T-helper 9 cell (primary cell): ENCODE results near the gene SLC16A1.
"Not testable (repeated sequence)": the region's sequence is repeated elsewhere in the genome, so short reads cannot be mapped to it uniquely, and the experiment has no call there.

Experiments
- DNase-seq: peaks from one replicate; pipeline ENCODE4 v3.0.0-alpha.2; 2020

Gene SLC16A1

DNA sequence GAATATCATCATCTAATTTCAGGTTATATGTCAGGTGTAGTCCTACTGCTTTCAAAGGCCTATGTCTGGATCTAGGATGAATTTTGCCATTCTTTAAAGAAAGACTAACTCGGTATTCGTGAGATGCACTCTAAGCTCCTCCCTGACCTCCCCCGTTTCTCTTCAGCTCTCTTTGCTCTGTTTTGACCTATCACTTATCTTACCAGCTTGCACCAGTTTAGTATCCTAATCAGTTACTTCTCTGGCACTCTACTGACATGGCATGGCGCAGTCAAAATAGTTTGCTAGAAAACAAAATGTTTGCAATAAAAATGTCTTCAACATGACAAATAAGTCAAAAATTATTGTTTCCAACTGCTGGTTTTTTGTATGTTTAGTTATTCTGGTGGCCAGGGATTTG, 8.4 kb upstream of the SLC16A1 start:
- DNase-seq, result no peak

DNA sequence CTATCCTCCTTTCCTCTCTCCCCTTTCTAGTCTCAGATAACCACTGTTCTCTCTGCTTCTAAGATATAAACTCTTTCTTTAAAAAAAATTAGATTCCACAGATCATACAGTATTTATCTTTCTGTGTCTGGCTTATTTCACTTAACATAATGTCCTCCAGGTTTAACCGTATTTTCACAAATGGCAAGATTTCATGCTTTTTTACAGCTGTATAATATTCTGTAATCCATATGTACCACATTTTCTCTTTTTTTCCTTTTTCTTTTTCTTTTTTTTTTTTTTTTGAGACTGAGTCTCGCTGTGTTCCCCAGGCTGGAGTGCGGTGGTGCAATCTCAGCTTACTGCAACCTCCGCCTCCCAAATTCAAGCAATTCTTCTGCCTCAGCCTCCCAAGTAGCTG, 5.1 kb upstream of the SLC16A1 start:
- no peak for DNase-seq

DNA sequence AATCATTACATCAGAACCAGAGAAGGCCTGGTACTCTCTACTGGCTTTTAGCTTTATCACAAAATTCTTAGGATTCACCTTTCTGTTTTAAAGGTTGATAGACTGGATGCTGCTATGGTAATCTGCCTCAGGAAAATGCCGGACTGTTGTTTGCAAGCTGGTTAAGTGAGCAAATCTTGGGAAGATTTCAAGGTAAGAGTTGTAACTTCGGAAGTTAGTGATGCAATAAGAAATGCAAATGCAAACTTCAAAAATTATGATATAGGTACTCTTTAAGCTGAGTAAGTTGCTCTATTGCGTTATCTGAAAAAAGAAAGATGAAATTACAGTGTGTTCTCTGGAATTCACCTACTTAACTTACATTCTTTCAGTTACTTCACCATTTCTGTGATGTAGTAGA, 4.4 kb upstream of the SLC16A1 start:
- DNase-seq, result no peak

DNA sequence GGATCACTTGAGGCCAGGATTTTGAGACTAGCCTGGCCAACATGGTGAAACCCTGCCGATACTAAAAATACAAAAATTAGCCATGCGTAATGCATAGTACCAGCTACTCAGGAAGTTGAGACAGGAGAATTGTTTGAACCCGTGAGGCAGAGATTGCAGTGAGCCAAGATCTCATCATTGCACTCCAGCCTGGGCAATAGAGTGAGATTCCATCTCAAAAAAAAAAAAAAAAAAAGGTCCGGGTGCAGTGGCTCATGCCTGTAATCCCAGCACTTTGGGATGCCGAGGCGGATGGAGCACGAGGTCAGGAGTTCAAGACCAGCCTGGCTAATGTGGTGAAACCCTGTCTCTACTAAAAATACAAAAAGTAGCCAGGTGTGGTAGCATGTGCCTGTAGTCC, 2.2 kb upstream of the SLC16A1 start:
- not testable (repeated sequence) for DNase-seq

- DNase-seq, result peak; percentile 6
These were observed 1.3 kb upstream of the SLC16A1 start for GRCh38 chr1:112957133-112957812.

DNA sequence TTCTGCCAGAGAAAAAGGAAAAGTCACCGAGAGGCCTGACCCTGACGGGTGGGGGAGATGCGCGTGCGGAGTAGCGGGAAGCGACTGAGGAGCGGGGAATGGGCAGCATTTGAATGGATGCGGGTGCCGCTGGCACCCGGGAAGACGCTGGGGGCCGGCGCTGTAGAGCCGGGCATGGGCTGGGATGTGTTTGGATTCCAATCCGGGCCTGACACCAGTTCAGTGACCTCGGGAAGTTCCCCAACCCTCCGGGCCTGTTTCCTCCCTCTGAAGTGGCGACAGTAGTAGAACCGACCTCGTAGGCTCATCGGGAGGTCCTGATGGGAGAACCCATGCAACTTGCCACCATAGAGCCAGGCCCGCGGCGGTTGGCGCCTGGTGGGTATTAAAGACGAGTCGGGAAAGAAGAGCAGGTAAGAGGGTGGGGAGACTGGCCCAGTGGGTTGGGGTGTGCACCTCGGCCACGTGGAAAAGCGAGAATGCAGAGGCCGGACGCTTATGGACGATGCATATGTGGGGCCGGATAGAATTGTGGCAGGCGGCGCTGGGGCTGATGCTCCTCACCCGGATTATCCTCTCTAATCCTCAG, 642 bp upstream of the SLC16A1 start:
- peak; percentile 16 for DNase-seq

- peak; percentile 29 for DNase-seq
These were observed 837 bp downstream of the SLC16A1 start for GRCh38 chr1:112954945-112955772.

- no peak for DNase-seq
These were observed 1.9 kb downstream of the SLC16A1 start for GRCh38 chr1:112954017-112954650.

DNA sequence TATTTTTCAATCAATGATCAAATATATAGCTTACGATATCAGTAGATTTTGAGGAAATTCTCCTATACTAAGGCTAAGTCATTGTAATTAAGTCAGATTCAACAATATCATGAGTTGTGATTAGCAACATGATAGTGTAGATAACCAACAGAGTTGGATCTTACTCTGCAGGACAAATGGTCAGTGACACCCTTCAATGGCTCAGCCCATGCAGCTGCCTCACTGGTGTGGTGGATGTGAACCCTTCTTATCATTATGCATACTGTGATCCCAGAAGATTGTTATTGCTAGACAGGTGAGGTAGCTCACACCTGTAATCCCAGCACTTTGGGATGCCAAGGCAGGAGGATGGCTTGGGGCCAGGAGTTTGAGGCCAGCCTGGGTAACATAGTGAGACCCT, 5.6 kb downstream of the SLC16A1 start:
- DNase-seq, result no peak

GRCh38 chr1:112946683-112947082, 9.3 kb downstream of the SLC16A1 start:
- DNase-seq, result no peak

DNA sequence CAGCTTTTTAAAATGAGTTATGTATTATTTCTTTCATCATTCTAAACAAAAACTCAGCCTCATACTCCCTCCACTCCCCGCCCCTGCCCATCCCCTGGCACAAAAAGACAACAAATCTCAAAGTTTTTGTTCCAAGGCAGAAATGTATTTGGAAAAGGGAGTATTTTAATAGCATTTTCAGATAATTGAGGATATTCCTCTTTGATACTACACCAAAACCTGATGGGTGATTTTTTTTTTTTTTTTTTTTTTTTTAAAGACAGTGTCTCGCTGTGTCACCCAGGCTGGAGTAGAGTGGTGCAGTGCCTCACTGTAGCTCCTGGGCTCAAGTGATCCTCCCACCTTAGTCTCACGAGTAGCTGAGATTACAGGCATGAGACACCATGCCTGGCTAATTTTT, 16.2 kb downstream of the SLC16A1 start:
- DNase-seq, result no peak

GRCh38 chr1:112938210-112938609, 17.8 kb downstream of the SLC16A1 start:
- DNase-seq, result no peak

DNA sequence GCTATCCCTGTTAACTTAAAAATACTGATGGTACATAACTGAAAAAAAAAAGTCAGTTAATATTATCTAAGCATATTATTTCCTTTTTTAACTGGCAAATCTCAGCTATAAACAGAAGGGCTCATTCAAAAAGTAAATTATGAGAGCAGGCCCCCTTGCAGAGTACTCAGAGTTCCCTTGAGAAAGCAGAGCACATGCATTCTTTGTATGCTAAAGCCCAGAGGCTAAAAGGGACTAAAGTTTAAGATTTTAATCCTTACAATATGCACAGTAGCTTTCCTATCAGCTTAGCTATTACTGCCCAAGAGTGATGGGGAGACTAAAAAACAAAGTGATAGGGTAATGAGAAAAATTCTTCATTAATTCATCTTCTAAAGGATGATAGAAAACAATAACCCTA, 18.5 kb downstream of the SLC16A1 start:
- no peak for DNase-seq

GRCh38 chr1:112937070-112937469, 18.9 kb downstream of the SLC16A1 start:
- no peak for DNase-seq

GRCh38 chr1:112935461-112936111, 20.4 kb downstream of the SLC16A1 start:
- DNase-seq, result no peak

DNA sequence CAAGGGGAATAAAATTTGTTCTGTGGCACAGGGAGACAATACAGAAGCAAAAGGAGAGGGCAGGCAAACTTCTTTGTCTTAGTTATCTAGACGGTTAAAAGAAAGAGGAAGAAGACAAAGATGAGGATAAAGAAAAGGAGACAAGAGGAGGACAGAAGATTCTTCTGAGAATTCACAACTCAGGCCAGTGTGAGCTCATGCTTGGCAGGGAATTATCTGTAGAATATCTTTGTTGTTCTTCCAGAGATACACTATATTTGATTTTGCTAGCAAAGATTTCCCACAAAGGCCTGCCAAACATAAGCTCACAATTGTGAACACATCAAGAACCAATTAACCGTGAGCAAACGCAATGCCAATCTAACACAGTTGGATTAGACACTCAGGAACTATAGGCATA, 21.4 kb downstream of the SLC16A1 start:
- DNase-seq, result no peak

GRCh38 chr1:112933820-112934571, 22.0 kb downstream of the SLC16A1 start:
- DNase-seq, result no peak

- no peak for DNase-seq
These were observed 26.0 kb downstream of the SLC16A1 start for GRCh38 chr1:112929979-112930378.

DNA sequence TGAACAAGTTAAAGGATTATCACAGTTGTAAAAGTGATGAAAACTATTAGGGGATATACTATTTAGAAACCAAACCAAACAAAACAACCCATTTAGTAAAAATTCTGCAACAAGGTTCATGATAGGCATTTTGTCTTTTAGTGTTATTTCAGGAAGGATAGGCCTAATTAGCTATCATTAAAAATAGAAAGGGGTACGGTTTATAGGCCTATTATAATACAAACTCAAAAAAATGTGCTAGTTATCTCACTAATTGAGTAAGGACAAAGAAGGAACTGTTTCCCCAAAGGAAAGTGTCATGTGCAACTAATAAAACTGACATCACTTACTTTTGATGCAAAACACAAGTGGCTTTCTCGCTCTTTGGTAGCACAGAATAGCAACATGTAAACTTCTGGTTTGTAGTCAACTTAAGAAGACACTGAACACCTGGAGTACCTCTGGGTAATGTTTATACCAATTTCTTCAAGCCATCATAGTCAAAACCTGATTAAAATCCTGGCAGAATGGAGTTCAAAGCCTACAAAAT, 28.5 kb downstream of the SLC16A1 start:
- no peak for DNase-seq

GRCh38 chr1:112926858-112927257, 29.1 kb downstream of the SLC16A1 start:
- no peak for DNase-seq

DNA sequence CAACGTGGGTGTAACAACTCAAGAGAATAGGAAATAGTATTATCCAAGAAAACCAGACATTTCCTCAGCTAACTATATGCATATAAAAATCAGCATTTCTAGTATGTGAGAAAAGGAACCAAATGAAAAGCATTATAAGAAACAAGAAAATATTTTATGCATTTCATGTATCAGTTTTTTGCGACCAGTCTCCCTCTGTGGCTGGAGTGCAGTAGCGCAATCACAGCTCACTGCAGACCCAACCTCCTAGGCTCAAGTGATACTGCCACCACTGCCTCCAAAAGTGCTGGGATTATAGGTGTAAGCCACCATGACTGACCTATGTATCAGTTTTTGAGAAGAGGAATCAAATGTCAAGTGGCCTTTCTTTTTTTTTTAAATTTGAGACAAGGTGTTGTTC, 31.0 kb downstream of the SLC16A1 start:
- DNase-seq, result no peak

GRCh38 chr1:112923959-112924349, 32.0 kb downstream of the SLC16A1 start:
- no peak for DNase-seq
